Measurements from ENCODE around the gene KRT72. TPM values are rescaled to one million over a fixed set of nuclear protein-coding genes. Genes with fewer than 3 reads are reported as not detected.

Gene KRT72
- polyA plus RNA-seq, 1 donor (not counting 4 experiments of a cell fraction or from before 2014, with no cell fraction given): not detected

- no peak for FAIRE-seq
Observed at GRCh38 chr12:52539821-52540173, 61.5 kb downstream of the KRT72 start.

GRCh38 chr12:52539083-52539820, 62.0 kb downstream of the KRT72 start:
- no peaks in the 10 kb centered on the region for H3K36me3 ChIP-seq (ENCODE audit: control insufficient read depth in 2 of 2, extremely low read depth in 1 of 2, insufficient read depth in 2 of 2, low read length in 2 of 2)
- no peaks in the 10 kb centered on the region for H4K20me1 ChIP-seq (ENCODE audit: control insufficient read depth, extremely low read depth, insufficient read depth, low read length)
- no peak for DNase-seq (ENCODE audit: low read depth, low spot score)
- TF ChIP-seq CTCF (optimal IDR thresholded peaks at IDR 0.05 in 1 of 3, IDR thresholded peaks at IDR 0.05 in 1 of 3, conservative IDR thresholded peaks at IDR 0.05 in 1 of 3; ENCODE audit: extremely low read depth in 1 of 3, insufficient read depth in 2 of 3, low read length in 3 of 3) (no peak), EZH2 (IDR thresholded peaks at IDR 0.05; ENCODE audit: low read length) (no peak)
- H3K4me1 ChIP-seq (ENCODE audit: control insufficient read depth, extremely low read depth, insufficient read depth, low read length): peaks cover 22% of the 10 kb centered on the region
- no peaks in the 10 kb centered on the region for H3K27me3 ChIP-seq (ENCODE audit: control insufficient read depth, extremely low read depth, insufficient read depth, low read length)
- H3K79me2 ChIP-seq (ENCODE audit: control insufficient read depth, insufficient read depth, low read length): no peaks in the 10 kb centered on the region
- H3K9ac ChIP-seq (ENCODE audit: control insufficient read depth, extremely low read depth, insufficient read depth, low read length): no peak overlapping the region
- dilution Hi-C loops (cut with MboI; ENCODE audit: extremely low pct_ligation_motif_present, low sequenced_read_pairs): no loop called here
- H2AFZ ChIP-seq (ENCODE audit: control insufficient read depth, low read length): no peak overlapping the region
- no peak overlapping the region for H3K27ac ChIP-seq (ENCODE audit: control insufficient read depth, insufficient read depth, low read length)
- FAIRE-seq: peak; percentile 52
- H3K9me3 ChIP-seq (ENCODE audit: control insufficient read depth, low read depth, low read length): no peaks in the 10 kb centered on the region
- no peak overlapping the region for H3K4me3 ChIP-seq (ENCODE audit: control insufficient read depth in 2 of 3, extremely low read depth in 1 of 3, insufficient read depth in 2 of 3, low read depth in 1 of 3, low read length in 3 of 3)
- H3K4me2 ChIP-seq (ENCODE audit: control insufficient read depth, extremely low read depth, insufficient read depth, low read depth, low read length): peak overlapping the region; percentile 37
- no peaks in the 10 kb centered on the region for H3K9me1 ChIP-seq (ENCODE audit: control insufficient read depth, extremely low read depth, insufficient read depth, low read length)

More at GRCh38 chr12:52539821-52540173, 61.5 kb downstream of the KRT72 start:
- no peak overlapping the region for H3K4me3 ChIP-seq (ENCODE audit: control insufficient read depth in 2 of 3, extremely low read depth in 1 of 3, insufficient read depth in 2 of 3, low read depth in 1 of 3, low read length in 3 of 3)
- no peaks in the 10 kb centered on the region for H3K27me3 ChIP-seq (ENCODE audit: control insufficient read depth, extremely low read depth, insufficient read depth, low read length)
- TF ChIP-seq EZH2 (IDR thresholded peaks at IDR 0.05; ENCODE audit: low read length) (no peak), CTCF (optimal IDR thresholded peaks at IDR 0.05 in 1 of 3, IDR thresholded peaks at IDR 0.05 in 1 of 3, conservative IDR thresholded peaks at IDR 0.05 in 1 of 3; ENCODE audit: extremely low read depth in 1 of 3, insufficient read depth in 2 of 3, low read length in 3 of 3) (no peak)
- H3K9me3 ChIP-seq (ENCODE audit: control insufficient read depth, low read depth, low read length): no peaks in the 10 kb centered on the region
- H3K4me1 ChIP-seq (ENCODE audit: control insufficient read depth, extremely low read depth, insufficient read depth, low read length): peaks cover 27% of the 10 kb centered on the region
- no peaks in the 10 kb centered on the region for H3K9me1 ChIP-seq (ENCODE audit: control insufficient read depth, extremely low read depth, insufficient read depth, low read length)
- dilution Hi-C loops (cut with MboI; ENCODE audit: extremely low pct_ligation_motif_present, low sequenced_read_pairs): no loop called here
- H3K9ac ChIP-seq (ENCODE audit: control insufficient read depth, extremely low read depth, insufficient read depth, low read length): no peak overlapping the region
- H4K20me1 ChIP-seq (ENCODE audit: control insufficient read depth, extremely low read depth, insufficient read depth, low read length): no peaks in the 10 kb centered on the region
- H2AFZ ChIP-seq (ENCODE audit: control insufficient read depth, low read length): no peak overlapping the region
- H3K36me3 ChIP-seq (ENCODE audit: control insufficient read depth in 2 of 2, extremely low read depth in 1 of 2, insufficient read depth in 2 of 2, low read length in 2 of 2): no peaks in the 10 kb centered on the region
- H3K4me2 ChIP-seq (ENCODE audit: control insufficient read depth, extremely low read depth, insufficient read depth, low read depth, low read length): no peak overlapping the region
- H3K79me2 ChIP-seq (ENCODE audit: control insufficient read depth, insufficient read depth, low read length): no peaks in the 10 kb centered on the region
- no peak for DNase-seq (ENCODE audit: low read depth, low spot score)
- no peak overlapping the region for H3K27ac ChIP-seq (ENCODE audit: control insufficient read depth, insufficient read depth, low read length)

All from keratinocyte (primary cell).